Left ventricle myocardium inferior (tissue), 1 donor: ENCODE data around the gene RPE65. TPM values are rescaled to one million over a fixed set of nuclear protein-coding genes. Genes with fewer than 3 reads are reported as not detected.

Experiments
- DNase-seq: peaks from one replicate; pipeline ENCODE4 v3.0.0-alpha.2; 2020
- H3K27ac ChIP-seq: fragments of 200-600 bp; replicated peaks from 2 replicates; pipeline ENCODE4 v1.8.0; 2021
- H3K27me3 ChIP-seq: fragments of 200-600 bp; 2 replicates; pipeline ENCODE4 v1.8.0; 2021; ENCODE audit warnings: low read depth
- H3K36me3 ChIP-seq: fragments of 200-600 bp; 2 replicates; pipeline ENCODE4 v1.8.0; 2021
- H3K4me1 ChIP-seq: fragments of 200-600 bp; 2 replicates; pipeline ENCODE4 v1.8.0; 2021
- H3K4me3 ChIP-seq: fragments of 200-600 bp; 2 replicates; pipeline ENCODE4 v1.8.0; 2021; ENCODE audit warnings: mild to moderate bottlenecking, moderate library complexity
- H3K9me3 ChIP-seq: fragments of 200-600 bp; replicated peaks from 2 replicates; pipeline ENCODE4 v1.8.0; 2021
- CTCF ChIP-seq: fragments of 200-600 bp; IDR thresholded peaks from 2 replicates; pipeline ENCODE4 v1.8.0; 2021; ENCODE audit warnings: antibody characterized with exemption, mild to moderate bottlenecking, borderline replicate concordance
- intact Hi-C: fragments of 100-400 bp; cut with micrococcal nuclease; formaldehyde crosslinking; loops from one replicate; pipeline ENCODE4 v1.11.0; 2022
- total RNA-seq: library from RNA; stranded (reverse); fragmentation: NEBNext Ultra II Directional; extraction: Animal tissue kit (Norgen Biotek cat#: 25700); gene quantifications from one replicate; pipeline ENCODE4 v1.2.1, GENCODE V29; 2021
- donor health status: DM: no; HTN: yes; CAD: no; lungs with severe emphysema.

RPE65 gene
- total RNA-seq, 1 donor from 2014 or later: not detected

- TF ChIP-seq CTCF: no peak
- H3K4me1 ChIP-seq: peaks cover 18% of the 10 kb centered on the region
- intact Hi-C loops: no loop called here
- no peaks in the 10 kb centered on the region for H3K27me3 ChIP-seq
- H3K27ac ChIP-seq: peak overlapping the region; percentile 30
- no peaks in the 10 kb centered on the region for H3K9me3 ChIP-seq
- H3K4me3 ChIP-seq: no peak overlapping the region
- no peaks in the 10 kb centered on the region for H3K36me3 ChIP-seq
- DNase-seq: no peak
Observed at GRCh38 chr1:68384321-68384813, 65.4 kb downstream of the RPE65 start.

GRCh38 chr1:68383092-68383491 lies 66.7 kb downstream of the RPE65 start:
- Histone ChIP-seq H3K27ac (no peak overlapping the region), H3K36me3 (no peaks in the 10 kb centered on the region), H3K9me3 (no peaks in the 10 kb centered on the region), H3K27me3 (no peaks in the 10 kb centered on the region), H3K4me3 (no peak overlapping the region), H3K4me1 (peaks cover 18% of the 10 kb centered on the region)
- no peak for TF ChIP-seq CTCF
- no peak for DNase-seq
- intact Hi-C loops: no loop called here

- H3K36me3 ChIP-seq: no peaks in the 10 kb centered on the region
- no peaks in the 10 kb centered on the region for H3K27me3 ChIP-seq
- no peak overlapping the region for H3K27ac ChIP-seq
- TF ChIP-seq CTCF: no peak
- DNase-seq: no peak
- intact Hi-C loops: no loop called here
- H3K4me1 ChIP-seq: peaks cover 15% of the 10 kb centered on the region
- no peaks in the 10 kb centered on the region for H3K9me3 ChIP-seq
- H3K4me3 ChIP-seq: no peak overlapping the region
Observed at GRCh38 chr1:68379085-68379478, 70.7 kb downstream of the RPE65 start.

Other genes with a start within 250 kb of the RPE65 start
- gene WLS, start 217.4 kb downstream of the RPE65 start, total RNA-seq: 113 TPM
- gene DEPDC1, start 47.1 kb upstream of the RPE65 start, total RNA-seq: 0.27 TPM